Ishikawa (cell line): ENCODE data around the gene ADH7.

ENCODE experiments used
- CEBPB ChIP-seq: IDR thresholded peaks from 2 replicates; pipeline ENCODE4 v1.6.1; 2012
- EP300 ChIP-seq: IDR thresholded peaks from 2 replicates; pipeline ENCODE4 v1.6.1; 2012; ENCODE audit warnings: borderline replicate concordance
- FOXM1 ChIP-seq: IDR thresholded peaks from 2 replicates; pipeline ENCODE4 v1.6.1; 2012; ENCODE audit warnings: low read depth, borderline replicate concordance
- TAF1 ChIP-seq: IDR thresholded peaks from 2 replicates; pipeline ENCODE4 v1.6.1; 2012; ENCODE audit warnings: low read depth, mild to moderate bottlenecking
- TEAD4 ChIP-seq: IDR thresholded peaks from 2 replicates; pipeline ENCODE4 v1.6.1; 2012
- TF ChIP-seq, protein P1 (sequence below): IDR thresholded peaks from 2 replicates; pipeline ENCODE4 v1.6.1; 2012; ENCODE audit warnings: low read depth, mild to moderate bottlenecking

GRCh38 chr4:99403380-99404184, 31.6 kb downstream of the ADH7 start:
- TF ChIP-seq, protein P1, sequence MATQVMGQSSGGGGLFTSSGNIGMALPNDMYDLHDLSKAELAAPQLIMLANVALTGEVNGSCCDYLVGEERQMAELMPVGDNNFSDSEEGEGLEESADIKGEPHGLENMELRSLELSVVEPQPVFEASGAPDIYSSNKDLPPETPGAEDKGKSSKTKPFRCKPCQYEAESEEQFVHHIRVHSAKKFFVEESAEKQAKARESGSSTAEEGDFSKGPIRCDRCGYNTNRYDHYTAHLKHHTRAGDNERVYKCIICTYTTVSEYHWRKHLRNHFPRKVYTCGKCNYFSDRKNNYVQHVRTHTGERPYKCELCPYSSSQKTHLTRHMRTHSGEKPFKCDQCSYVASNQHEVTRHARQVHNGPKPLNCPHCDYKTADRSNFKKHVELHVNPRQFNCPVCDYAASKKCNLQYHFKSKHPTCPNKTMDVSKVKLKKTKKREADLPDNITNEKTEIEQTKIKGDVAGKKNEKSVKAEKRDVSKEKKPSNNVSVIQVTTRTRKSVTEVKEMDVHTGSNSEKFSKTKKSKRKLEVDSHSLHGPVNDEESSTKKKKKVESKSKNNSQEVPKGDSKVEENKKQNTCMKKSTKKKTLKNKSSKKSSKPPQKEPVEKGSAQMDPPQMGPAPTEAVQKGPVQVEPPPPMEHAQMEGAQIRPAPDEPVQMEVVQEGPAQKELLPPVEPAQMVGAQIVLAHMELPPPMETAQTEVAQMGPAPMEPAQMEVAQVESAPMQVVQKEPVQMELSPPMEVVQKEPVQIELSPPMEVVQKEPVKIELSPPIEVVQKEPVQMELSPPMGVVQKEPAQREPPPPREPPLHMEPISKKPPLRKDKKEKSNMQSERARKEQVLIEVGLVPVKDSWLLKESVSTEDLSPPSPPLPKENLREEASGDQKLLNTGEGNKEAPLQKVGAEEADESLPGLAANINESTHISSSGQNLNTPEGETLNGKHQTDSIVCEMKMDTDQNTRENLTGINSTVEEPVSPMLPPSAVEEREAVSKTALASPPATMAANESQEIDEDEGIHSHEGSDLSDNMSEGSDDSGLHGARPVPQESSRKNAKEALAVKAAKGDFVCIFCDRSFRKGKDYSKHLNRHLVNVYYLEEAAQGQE: no peak
- TF ChIP-seq CEBPB (no peak), TAF1 (no peak), FOXM1 (no peak), TEAD4 (no peak), EP300 (no peak)
